ENCODE data around the gene CD151. TPM values are rescaled to one million over a fixed set of nuclear protein-coding genes. Genes with fewer than 3 reads are reported as not detected.

Gene CD151
- total RNA-seq, 6 donors from 2014 or later: 179 to 545 (median 421) TPM

- peak in 1 of 2 donors; percentile 77 for DNase-seq
- whole genome bisulfite sequencing, 2 donors: 62 to 65% methylated on average over 12 to 22 of the region's 22 CpGs
- peaks cover 46 to 71% (median 54%) of the 10 kb centered on the region in 4 donors for H3K4me1 ChIP-seq
Observed at GRCh38 chr11:821512-822371, 11.0 kb upstream of the CD151 start.

GRCh38 chr11:823441-824291, 9.1 kb upstream of the CD151 start:
- TF ChIP-seq EP300 (IDR thresholded peaks at IDR 0.05): no peak
- no peak for ATAC-seq (ENCODE audit: low FRiP score in 2 of 2)
- no peaks in the 10 kb centered on the region for H3K27me3 ChIP-seq
- peak in 1 of 2 donors; percentile 83 for DNase-seq
- no peak overlapping the region for H3K4me3 ChIP-seq
- H3K27ac ChIP-seq: peak overlapping the region in 2 of 4 donors; percentile 4 to 26
- peaks cover 61 to 84% (median 68%) of the 10 kb centered on the region in 4 donors for H3K4me1 ChIP-seq
- H3K9me3 ChIP-seq: no peaks in the 10 kb centered on the region
- 88 to 90% methylated on average over 47 to 49 of the region's 53 CpGs for WGBS, 2 donors
- H3K36me3 ChIP-seq: peaks cover 20 to 42% (median 29%) of the 10 kb centered on the region in 4 donors

More at GRCh38 chr11:821512-822371, 11.0 kb upstream of the CD151 start:
- peak overlapping the region; percentile 96 to 100 (median 98) for H3K27ac ChIP-seq
- TF ChIP-seq CTCF (IDR thresholded peaks at IDR 0.05): no peak
- peak in 1 of 2 donors; percentile 21 for TF ChIP-seq POLR2AphosphoS5 (IDR thresholded peaks at IDR 0.05)
- peak overlapping the region in 3 of 4 donors; percentile 81 to 99 (median 95) for H3K4me3 ChIP-seq
- H3K36me3 ChIP-seq: peaks cover 20 to 42% (median 29%) of the 10 kb centered on the region in 4 donors
- ATAC-seq (ENCODE audit: low FRiP score in 2 of 2): peak in 1 of 2 donors; percentile 5
- no peaks in the 10 kb centered on the region for H3K27me3 ChIP-seq
- no peaks in the 10 kb centered on the region for H3K9me3 ChIP-seq

- TF ChIP-seq EP300 (IDR thresholded peaks at IDR 0.05): no peak
- TF ChIP-seq POLR2A (IDR thresholded peaks at IDR 0.05): no peak
- TF ChIP-seq CTCF (IDR thresholded peaks at IDR 0.05): no peak
- no peak for TF ChIP-seq POLR2AphosphoS5 (IDR thresholded peaks at IDR 0.05)
- H3K36me3 ChIP-seq: peaks cover 20 to 42% (median 29%) of the 10 kb centered on the region in 4 donors
- H3K4me3 ChIP-seq: no peak overlapping the region
- peak in 1 of 2 donors; percentile 89 for DNase-seq
- 85 to 95% methylated on average over 19 to 59 of the region's 59 CpGs for WGBS, 2 donors
- no peaks in the 10 kb centered on the region for H3K9me3 ChIP-seq
- no peak for ATAC-seq (ENCODE audit: low FRiP score in 2 of 2)
- peaks cover 65 to 87% (median 72%) of the 10 kb centered on the region in 4 donors for H3K4me1 ChIP-seq
- peak overlapping the region in 2 of 4 donors; percentile 26 to 89 for H3K27ac ChIP-seq
- no peaks in the 10 kb centered on the region for H3K27me3 ChIP-seq
Observed at GRCh38 chr11:824292-824880, 8.4 kb upstream of the CD151 start.

DNA sequence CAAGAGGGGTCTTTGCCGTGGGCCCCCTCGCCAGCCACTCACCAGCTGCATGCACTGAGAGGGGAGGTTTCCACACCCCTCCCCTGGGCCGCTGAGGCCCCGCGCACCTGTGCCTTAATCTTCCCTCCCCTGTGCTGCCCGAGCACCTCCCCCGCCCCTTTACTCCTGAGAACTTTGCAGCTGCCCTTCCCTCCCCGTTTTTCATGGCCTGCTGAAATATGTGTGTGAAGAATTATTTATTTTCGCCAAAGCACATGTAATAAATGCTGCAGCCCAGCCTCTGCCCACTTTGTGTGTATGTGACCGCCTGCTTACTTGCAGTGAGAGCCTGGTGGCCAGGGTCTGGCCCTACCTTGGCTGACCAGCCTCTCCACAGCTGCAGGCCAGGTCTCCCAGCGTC, 7.8 kb upstream of the CD151 start:
- WGBS, 2 donors: 75 to 89% methylated on average over 9 to 11 of the region's 11 CpGs
- ATAC-seq (ENCODE audit: low FRiP score in 2 of 2) (no peak), DNase-seq (peak in 1 of 2 donors; percentile 49)
- H3K9me3 ChIP-seq: no peaks in the 10 kb centered on the region
- peaks cover 20 to 42% (median 29%) of the 10 kb centered on the region in 4 donors for H3K36me3 ChIP-seq
- no peaks in the 10 kb centered on the region for H3K27me3 ChIP-seq
- H3K27ac ChIP-seq: peak overlapping the region in 2 of 4 donors; percentile 46 to 89
- peaks cover 71 to 92% (median 77%) of the 10 kb centered on the region in 4 donors for H3K4me1 ChIP-seq
- TF ChIP-seq EP300 (IDR thresholded peaks at IDR 0.05) (no peak), CTCF (IDR thresholded peaks at IDR 0.05) (no peak), POLR2AphosphoS5 (IDR thresholded peaks at IDR 0.05) (no peak), POLR2A (IDR thresholded peaks at IDR 0.05) (no peak)
- H3K4me3 ChIP-seq: no peak overlapping the region
